ENCODE results near the gene AUTS2.

Gene AUTS2

GRCh38 chr7:69663911-69664832 is 65.9 kb downstream of the AUTS2 start:
- no peak for DNase-seq (ENCODE audit: low spot score)
- Mint-ChIP-seq H3K4me1 (ENCODE audit: low read depth) (no peaks in the 10 kb centered on the region), H3K36me3 (ENCODE audit: low read depth) (no peaks in the 10 kb centered on the region), H3K4me3 (no peak overlapping the region), H3K27me3 (ENCODE audit: low read depth) (no peaks in the 10 kb centered on the region), H3K9me3 (no peaks in the 10 kb centered on the region), H3K27ac (no peak overlapping the region)

- H3K9me3 Mint-ChIP-seq = no peaks in the 10 kb centered on the region
- H3K4me1 Mint-ChIP-seq (ENCODE audit: low read depth) = no peaks in the 10 kb centered on the region
- no peaks in the 10 kb centered on the region for H3K27me3 Mint-ChIP-seq (ENCODE audit: low read depth)
- no peaks in the 10 kb centered on the region for H3K36me3 Mint-ChIP-seq (ENCODE audit: low read depth)
- no peak overlapping the region for H3K27ac Mint-ChIP-seq
- no peak for DNase-seq (ENCODE audit: low spot score)
- H3K4me3 Mint-ChIP-seq = no peak overlapping the region
Observed at GRCh38 chr7:69665369-69665768, 67.1 kb downstream of the AUTS2 start.

- DNase-seq (ENCODE audit: low spot score) = no peak
Observed at GRCh38 chr7:69668339-69668870, 70.1 kb downstream of the AUTS2 start.

GRCh38 chr7:69670701-69671100 is 72.4 kb downstream of the AUTS2 start:
- DNase-seq (ENCODE audit: low spot score) = no peak
- H3K27me3 Mint-ChIP-seq (ENCODE audit: low read depth) = no peaks in the 10 kb centered on the region
- no peaks in the 10 kb centered on the region for H3K36me3 Mint-ChIP-seq (ENCODE audit: low read depth)
- H3K4me1 Mint-ChIP-seq (ENCODE audit: low read depth) = no peaks in the 10 kb centered on the region
- no peak overlapping the region for H3K4me3 Mint-ChIP-seq
- no peak overlapping the region for H3K27ac Mint-ChIP-seq
- H3K9me3 Mint-ChIP-seq = no peaks in the 10 kb centered on the region

More at GRCh38 chr7:69668339-69668870, 70.1 kb downstream of the AUTS2 start:
- Mint-ChIP-seq H3K27ac (no peak overlapping the region), H3K4me1 (ENCODE audit: low read depth) (no peaks in the 10 kb centered on the region), H3K9me3 (no peaks in the 10 kb centered on the region), H3K36me3 (ENCODE audit: low read depth) (no peaks in the 10 kb centered on the region), H3K27me3 (ENCODE audit: low read depth) (no peaks in the 10 kb centered on the region), H3K4me3 (no peak overlapping the region)

GRCh38 chr7:69673074-69673473 is 74.8 kb downstream of the AUTS2 start:
- no peaks in the 10 kb centered on the region for H3K4me1 Mint-ChIP-seq (ENCODE audit: low read depth)
- DNase-seq (ENCODE audit: low spot score) = no peak
- H3K9me3 Mint-ChIP-seq = no peaks in the 10 kb centered on the region
- no peak overlapping the region for H3K4me3 Mint-ChIP-seq
- H3K27me3 Mint-ChIP-seq (ENCODE audit: low read depth) = no peaks in the 10 kb centered on the region
- no peak overlapping the region for H3K27ac Mint-ChIP-seq
- H3K36me3 Mint-ChIP-seq (ENCODE audit: low read depth) = no peaks in the 10 kb centered on the region

- no peak for DNase-seq (ENCODE audit: low spot score)
- Mint-ChIP-seq H3K36me3 (ENCODE audit: low read depth) (no peaks in the 10 kb centered on the region), H3K9me3 (no peaks in the 10 kb centered on the region), H3K27ac (no peak overlapping the region), H3K27me3 (ENCODE audit: low read depth) (no peaks in the 10 kb centered on the region), H3K4me1 (ENCODE audit: low read depth) (no peaks in the 10 kb centered on the region), H3K4me3 (no peak overlapping the region)
Observed at GRCh38 chr7:69674701-69675182, 76.5 kb downstream of the AUTS2 start.

GRCh38 chr7:69676247-69676646 is 78.0 kb downstream of the AUTS2 start:
- no peak overlapping the region for H3K4me3 Mint-ChIP-seq
- no peaks in the 10 kb centered on the region for H3K4me1 Mint-ChIP-seq (ENCODE audit: low read depth)
- H3K27ac Mint-ChIP-seq = no peak overlapping the region
- H3K9me3 Mint-ChIP-seq = no peaks in the 10 kb centered on the region
- H3K36me3 Mint-ChIP-seq (ENCODE audit: low read depth) = no peaks in the 10 kb centered on the region
- H3K27me3 Mint-ChIP-seq (ENCODE audit: low read depth) = no peaks in the 10 kb centered on the region
- DNase-seq (ENCODE audit: low spot score) = no peak

DNA sequence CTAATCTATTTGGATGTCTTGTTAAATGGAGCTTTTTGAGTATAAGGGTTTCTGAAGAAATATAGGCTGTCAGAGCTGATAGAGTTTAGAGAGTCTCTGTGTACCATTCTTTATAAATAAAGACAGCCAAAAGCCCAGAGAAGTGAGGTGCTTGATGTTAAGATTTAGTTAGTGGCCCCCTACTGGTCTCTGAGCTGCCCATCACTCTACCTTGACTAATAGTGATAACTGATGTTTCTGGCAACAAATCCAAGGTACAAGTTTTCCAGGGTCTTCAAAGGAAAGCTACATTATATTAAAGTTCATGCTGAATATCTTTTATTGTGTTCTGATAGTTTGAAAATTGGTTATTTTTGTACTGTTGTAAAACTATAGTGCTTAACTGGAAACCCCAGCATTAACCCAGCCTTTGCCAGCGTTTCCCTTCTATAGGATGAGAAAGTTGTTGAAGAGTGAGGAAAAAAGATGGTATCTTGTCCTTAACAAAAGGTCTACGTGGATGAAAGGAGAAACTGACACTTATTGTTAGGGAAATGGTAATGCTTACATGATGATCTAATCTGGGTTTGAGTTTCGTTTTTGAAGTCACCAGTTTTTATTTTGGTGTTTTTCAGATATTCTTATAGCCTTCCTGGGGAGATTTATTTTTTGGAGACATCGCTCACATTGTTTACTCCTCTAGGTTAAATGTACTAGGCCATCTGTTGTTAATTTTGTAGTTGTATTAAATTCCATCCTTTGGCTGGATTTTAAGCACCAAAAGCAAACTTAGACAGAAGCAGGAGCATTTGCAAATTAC is 79.0 kb downstream of the AUTS2 start:
- H3K4me3 Mint-ChIP-seq = no peak overlapping the region

GRCh38 chr7:69677881-69678493 is 79.7 kb downstream of the AUTS2 start:
- no peaks in the 10 kb centered on the region for H3K27me3 Mint-ChIP-seq (ENCODE audit: low read depth)
- H3K4me1 Mint-ChIP-seq (ENCODE audit: low read depth) = no peaks in the 10 kb centered on the region
- DNase-seq (ENCODE audit: low spot score) = no peak
- H3K36me3 Mint-ChIP-seq (ENCODE audit: low read depth) = no peaks in the 10 kb centered on the region
- H3K9me3 Mint-ChIP-seq = no peaks in the 10 kb centered on the region
- H3K27ac Mint-ChIP-seq = no peak overlapping the region
- no peak overlapping the region for H3K4me3 Mint-ChIP-seq

More for the DNA sequence above, 79.0 kb downstream of the AUTS2 start:
- H3K27ac Mint-ChIP-seq = no peak overlapping the region
- no peaks in the 10 kb centered on the region for H3K9me3 Mint-ChIP-seq
- H3K36me3 Mint-ChIP-seq (ENCODE audit: low read depth) = no peaks in the 10 kb centered on the region
- no peak for DNase-seq (ENCODE audit: low spot score)
- no peaks in the 10 kb centered on the region for H3K4me1 Mint-ChIP-seq (ENCODE audit: low read depth)
- no peaks in the 10 kb centered on the region for H3K27me3 Mint-ChIP-seq (ENCODE audit: low read depth)

DNA sequence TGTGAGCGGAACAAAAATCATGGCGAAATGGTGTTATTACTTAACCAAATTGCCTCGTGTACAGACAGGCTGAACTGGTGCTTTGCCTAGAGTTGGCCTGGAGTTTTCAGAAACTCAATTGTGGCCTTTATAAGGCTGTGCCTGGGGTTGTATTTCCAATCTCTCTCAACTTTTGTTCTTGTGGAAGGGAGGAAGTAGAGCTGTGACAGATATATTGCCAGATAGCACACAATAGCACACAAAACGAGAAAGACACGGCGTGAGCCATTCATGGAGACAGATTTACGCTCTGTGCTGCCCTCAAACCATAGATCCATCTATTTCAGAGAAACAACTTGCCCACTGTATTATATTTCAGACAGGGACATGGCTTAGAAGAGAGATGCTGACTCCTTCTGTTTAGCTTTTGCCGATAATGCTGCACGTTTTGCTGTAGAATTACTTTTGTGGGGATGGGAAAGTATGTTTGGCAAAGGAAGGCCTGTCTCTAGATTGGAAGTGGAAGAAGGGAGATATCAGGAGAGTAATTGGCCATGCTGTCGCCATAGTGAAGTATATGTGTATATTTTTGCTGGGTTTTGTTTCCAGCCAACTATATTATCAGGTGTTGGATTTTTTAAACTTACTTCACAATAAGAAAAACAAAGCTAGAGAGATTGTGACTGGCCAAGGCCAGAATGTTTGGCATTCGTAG is 80.4 kb downstream of the AUTS2 start:
- Mint-ChIP-seq H3K27ac (no peak overlapping the region), H3K27me3 (ENCODE audit: low read depth) (no peaks in the 10 kb centered on the region), H3K4me3 (no peak overlapping the region), H3K36me3 (ENCODE audit: low read depth) (no peaks in the 10 kb centered on the region), H3K4me1 (ENCODE audit: low read depth) (no peaks in the 10 kb centered on the region), H3K9me3 (no peaks in the 10 kb centered on the region)
- DNase-seq (ENCODE audit: low spot score) = no peak

DNA sequence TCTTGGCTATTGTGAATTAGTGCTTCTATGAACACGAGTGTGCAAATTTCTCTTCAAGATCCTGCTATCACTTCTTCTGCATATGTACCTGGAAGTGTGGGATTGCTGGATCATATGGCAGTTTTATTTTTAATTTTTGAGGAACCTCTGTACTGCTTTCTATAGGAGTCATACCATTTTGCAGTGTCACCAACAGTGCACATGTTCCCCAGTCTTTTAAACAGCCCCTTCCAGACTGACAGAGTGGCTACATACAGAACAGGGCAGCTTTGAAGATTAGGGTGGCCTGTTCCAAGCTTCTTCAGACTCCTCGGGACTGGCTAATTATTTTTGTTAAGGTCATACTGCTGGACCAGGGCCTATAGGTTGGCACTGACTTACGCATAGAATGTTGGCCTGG is 82.9 kb downstream of the AUTS2 start:
- no peak overlapping the region for H3K4me3 Mint-ChIP-seq
- H3K27me3 Mint-ChIP-seq (ENCODE audit: low read depth) = no peaks in the 10 kb centered on the region
- no peaks in the 10 kb centered on the region for H3K9me3 Mint-ChIP-seq
- no peaks in the 10 kb centered on the region for H3K4me1 Mint-ChIP-seq (ENCODE audit: low read depth)
- H3K36me3 Mint-ChIP-seq (ENCODE audit: low read depth) = no peaks in the 10 kb centered on the region
- no peak for DNase-seq (ENCODE audit: low spot score)
- no peak overlapping the region for H3K27ac Mint-ChIP-seq

GRCh38 chr7:69682518-69682917 is 84.2 kb downstream of the AUTS2 start:
- Mint-ChIP-seq H3K4me3 (no peak overlapping the region), H3K27ac (no peak overlapping the region), H3K9me3 (no peaks in the 10 kb centered on the region), H3K4me1 (ENCODE audit: low read depth) (no peaks in the 10 kb centered on the region), H3K36me3 (ENCODE audit: low read depth) (no peaks in the 10 kb centered on the region), H3K27me3 (ENCODE audit: low read depth) (no peaks in the 10 kb centered on the region)
- DNase-seq (ENCODE audit: low spot score) = no peak

DNA sequence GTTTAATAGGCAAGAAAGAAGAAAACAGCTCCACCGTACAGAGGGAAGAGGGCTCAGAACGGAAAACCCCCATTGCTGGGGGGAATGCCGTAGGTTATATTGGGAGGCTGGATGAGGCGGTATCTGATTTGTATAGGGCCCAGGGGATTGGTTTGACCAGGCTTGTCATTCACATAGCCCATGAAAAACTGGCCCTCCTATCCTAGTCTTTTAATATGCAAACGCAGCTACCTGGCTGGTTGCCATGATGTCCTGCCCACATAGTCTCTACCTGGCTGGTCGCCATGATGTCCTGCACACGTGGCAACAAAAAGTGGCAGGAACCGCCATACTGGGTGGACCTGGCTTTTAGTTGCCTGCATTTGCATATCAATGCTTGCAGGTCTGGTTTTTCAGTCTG is 84.7 kb downstream of the AUTS2 start:
- H3K9me3 Mint-ChIP-seq = no peaks in the 10 kb centered on the region

More for the DNA sequence above, 84.7 kb downstream of the AUTS2 start:
- no peak for DNase-seq (ENCODE audit: low spot score)
- Mint-ChIP-seq H3K4me3 (no peak overlapping the region), H3K4me1 (ENCODE audit: low read depth) (no peaks in the 10 kb centered on the region), H3K27ac (no peak overlapping the region), H3K27me3 (ENCODE audit: low read depth) (no peaks in the 10 kb centered on the region), H3K36me3 (ENCODE audit: low read depth) (no peaks in the 10 kb centered on the region)

Data from T-helper 2 cell treated with Interferon-gamma antibody and Interleukin-4, amounts not matched to agents 5 μg/mL and 100 μg/mL, for 36 hours (primary cell).